K562 (cell line): ENCODE measurements around the gene FN3KRP. TPM values are rescaled to one million over a fixed set of nuclear protein-coding genes. Genes with fewer than 3 reads are reported as not detected.

ENCODE experiments used
- COPS2 ChIP-seq: fragments of 450-650 bp; conservative IDR thresholded peaks from 2 replicates; pipeline ENCODE4 v1.6.1; 2016; ENCODE audit warnings: mild to moderate bottlenecking, moderate library complexity
- FOXK1 ChIP-seq: sonication (generic); formaldehyde crosslinking; IDR thresholded peaks from 2 replicates; pipeline ENCODE4 v1.8.0; 2022; ENCODE audit warnings: missing genetic modification reagents, mild to moderate bottlenecking, borderline replicate concordance
- MCM5 ChIP-seq: fragments of 450-650 bp; IDR thresholded peaks from 2 replicates; pipeline ENCODE4 v1.6.1; 2016; ENCODE audit warnings: low read depth
- PRMT5 ChIP-seq: sonication (generic); formaldehyde crosslinking; IDR thresholded peaks from 2 replicates; pipeline ENCODE4 v1.5.0; 2020; ENCODE audit warnings: missing genetic modification reagents
- RBM17 ChIP-seq: fragments of 200-400 bp; formaldehyde crosslinking; IDR thresholded peaks from 2 replicates; pipeline ENCODE4 v1.6.1; 2017; ENCODE audit warnings: low read depth, mild to moderate bottlenecking, low read length, borderline replicate concordance
- TAF9B ChIP-seq: fragments of 450-650 bp; IDR thresholded peaks from 2 replicates; pipeline ENCODE4 v1.6.1; 2018; ENCODE audit warnings: mild to moderate bottlenecking; ENCODE audit not compliant: partially characterized antibody
- ZFX ChIP-seq: sonication (generic); formaldehyde crosslinking; IDR thresholded peaks from 2 replicates; pipeline ENCODE4 v1.8.0; 2022; ENCODE audit warnings: mild to moderate bottlenecking, missing genetic modification reagents, moderate library complexity
- ZKSCAN8 ChIP-seq: fragments of 200-800 bp; sonication (Bioruptor generic); IDR thresholded peaks from 2 replicates; pipeline ENCODE4 v1.6.1; 2016; ENCODE audit warnings: missing genetic modification characterization, missing compliant biosample characterization
- ZNF436 ChIP-seq: fragments of 250-450, 450-650 bp; sonication (Bioruptor Pico); formaldehyde crosslinking; IDR thresholded peaks from 2 replicates; pipeline ENCODE4 v1.7.0; 2020; ENCODE audit warnings: mild to moderate bottlenecking
- ZNF830 ChIP-seq: fragments of 250-450 bp; sonication (Bioruptor Pico); IDR thresholded peaks from 2 replicates; pipeline ENCODE4 v1.5.0; 2021; ENCODE audit warnings: mild to moderate bottlenecking
- polyA plus RNA-seq, 8 experiments: library from polyadenylated mRNA; depleted of rRNA in 4 of 8; stranded (reverse) in 5 of 8; unstranded in 3 of 8; fragments of >200 nt; fragmentation: Nextera tagmentation in 2 of 8; fragmentation: Illumina TruSeq in 1 of 8; extraction: Ambion mirVana in 2 of 8; extraction: Trizol in 1 of 8; gene quantifications; 2 replicates each; pipeline versions ENCODE4 v1.2.1 to v1.2.3, GENCODE V29; 2011 to 2014; ENCODE audit warnings: inconsistent platforms in 1 of 8, missing spikeins in 1 of 8
- total RNA-seq, 7 experiments: library from RNA; depleted of rRNA in 6 of 7; stranded (reverse); fragments of >200 nt in 6 of 7; fragmentation: Illumina TruSeq in 2 of 7; extraction: Trizol in 2 of 7; gene quantifications; 2 replicates each; pipeline versions ENCODE4 v1.2.1 to v1.2.3, GENCODE V29; 2011 to 2021; ENCODE audit warnings: low replicate concordance in 1 of 7
- TF ChIP-seq, protein P1 (sequence below): fragments of 200-600 bp; sonication (generic); IDR thresholded peaks from one replicate; pipeline ENCODE4 v1.6.1; 2012; ENCODE audit warnings: mild to moderate bottlenecking, low read depth, low read length, inconsistent platforms
- TF ChIP-seq, protein P2 (sequence below), 3 experiments: fragments of 200-800 bp in 1 of 3; fragments of 250-450 bp in 1 of 3; fragments of 450-650 bp in 1 of 3; sonication (Bioruptor Pico) in 1 of 3; sonication (Bioruptor generic) in 1 of 3; formaldehyde crosslinking in 1 of 3; IDR thresholded peaks; 2 replicates each; pipeline versions ENCODE4 v1.6.1 to v1.8.0; 2016 to 2022; ENCODE audit warnings: mild to moderate bottlenecking in 2 of 3, missing genetic modification characterization in 2 of 3, missing compliant biosample characterization in 1 of 3, moderate library complexity in 1 of 3

FN3KRP gene
- total and polyA plus RNA-seq, 9 of the 15 experiments (the other 6 are each of a cell fraction or from before 2014, with no cell fraction given), result 2.0 to 32.1 (median 24.9) TPM

DNA sequence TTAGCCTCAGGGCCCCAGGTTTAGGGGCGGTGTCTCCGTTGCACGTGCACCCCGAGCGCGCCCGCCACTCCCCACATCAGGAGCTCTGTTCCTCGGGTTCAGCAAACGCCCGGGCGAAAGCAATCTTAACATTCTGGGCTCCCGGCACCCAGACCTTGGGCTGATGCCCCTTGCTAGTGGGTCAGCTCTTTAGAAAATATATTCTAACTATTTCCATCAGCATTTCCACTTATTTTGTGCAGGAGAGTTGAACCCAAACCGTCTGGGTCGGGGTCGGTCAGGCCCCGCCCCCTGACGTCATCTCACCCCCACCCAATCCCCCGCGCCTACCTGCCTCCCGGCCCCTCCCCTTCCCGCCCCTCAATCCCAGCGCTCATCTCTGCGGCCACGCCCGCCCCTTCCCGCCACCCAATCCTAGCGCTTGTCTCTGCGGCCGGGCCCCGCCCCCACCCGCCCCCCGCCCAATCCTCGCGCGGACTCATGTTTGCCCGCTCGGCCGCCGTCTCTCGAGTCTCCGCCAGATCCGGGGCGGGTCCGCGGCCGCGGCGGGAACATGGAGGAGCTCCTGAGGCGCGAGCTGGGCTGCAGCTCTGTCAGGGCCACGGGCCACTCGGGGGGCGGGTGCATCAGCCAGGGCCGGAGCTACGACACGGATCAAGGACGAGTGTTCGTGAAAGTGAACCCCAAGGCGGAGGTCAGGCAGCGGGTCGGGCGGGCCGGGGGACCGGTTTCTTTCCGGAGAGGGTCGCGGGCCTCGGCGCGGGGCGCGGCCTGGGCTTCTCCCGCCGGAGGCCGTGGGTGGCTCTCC is at the start of gene FN3KRP (continued):
- TF ChIP-seq, protein P1, sequence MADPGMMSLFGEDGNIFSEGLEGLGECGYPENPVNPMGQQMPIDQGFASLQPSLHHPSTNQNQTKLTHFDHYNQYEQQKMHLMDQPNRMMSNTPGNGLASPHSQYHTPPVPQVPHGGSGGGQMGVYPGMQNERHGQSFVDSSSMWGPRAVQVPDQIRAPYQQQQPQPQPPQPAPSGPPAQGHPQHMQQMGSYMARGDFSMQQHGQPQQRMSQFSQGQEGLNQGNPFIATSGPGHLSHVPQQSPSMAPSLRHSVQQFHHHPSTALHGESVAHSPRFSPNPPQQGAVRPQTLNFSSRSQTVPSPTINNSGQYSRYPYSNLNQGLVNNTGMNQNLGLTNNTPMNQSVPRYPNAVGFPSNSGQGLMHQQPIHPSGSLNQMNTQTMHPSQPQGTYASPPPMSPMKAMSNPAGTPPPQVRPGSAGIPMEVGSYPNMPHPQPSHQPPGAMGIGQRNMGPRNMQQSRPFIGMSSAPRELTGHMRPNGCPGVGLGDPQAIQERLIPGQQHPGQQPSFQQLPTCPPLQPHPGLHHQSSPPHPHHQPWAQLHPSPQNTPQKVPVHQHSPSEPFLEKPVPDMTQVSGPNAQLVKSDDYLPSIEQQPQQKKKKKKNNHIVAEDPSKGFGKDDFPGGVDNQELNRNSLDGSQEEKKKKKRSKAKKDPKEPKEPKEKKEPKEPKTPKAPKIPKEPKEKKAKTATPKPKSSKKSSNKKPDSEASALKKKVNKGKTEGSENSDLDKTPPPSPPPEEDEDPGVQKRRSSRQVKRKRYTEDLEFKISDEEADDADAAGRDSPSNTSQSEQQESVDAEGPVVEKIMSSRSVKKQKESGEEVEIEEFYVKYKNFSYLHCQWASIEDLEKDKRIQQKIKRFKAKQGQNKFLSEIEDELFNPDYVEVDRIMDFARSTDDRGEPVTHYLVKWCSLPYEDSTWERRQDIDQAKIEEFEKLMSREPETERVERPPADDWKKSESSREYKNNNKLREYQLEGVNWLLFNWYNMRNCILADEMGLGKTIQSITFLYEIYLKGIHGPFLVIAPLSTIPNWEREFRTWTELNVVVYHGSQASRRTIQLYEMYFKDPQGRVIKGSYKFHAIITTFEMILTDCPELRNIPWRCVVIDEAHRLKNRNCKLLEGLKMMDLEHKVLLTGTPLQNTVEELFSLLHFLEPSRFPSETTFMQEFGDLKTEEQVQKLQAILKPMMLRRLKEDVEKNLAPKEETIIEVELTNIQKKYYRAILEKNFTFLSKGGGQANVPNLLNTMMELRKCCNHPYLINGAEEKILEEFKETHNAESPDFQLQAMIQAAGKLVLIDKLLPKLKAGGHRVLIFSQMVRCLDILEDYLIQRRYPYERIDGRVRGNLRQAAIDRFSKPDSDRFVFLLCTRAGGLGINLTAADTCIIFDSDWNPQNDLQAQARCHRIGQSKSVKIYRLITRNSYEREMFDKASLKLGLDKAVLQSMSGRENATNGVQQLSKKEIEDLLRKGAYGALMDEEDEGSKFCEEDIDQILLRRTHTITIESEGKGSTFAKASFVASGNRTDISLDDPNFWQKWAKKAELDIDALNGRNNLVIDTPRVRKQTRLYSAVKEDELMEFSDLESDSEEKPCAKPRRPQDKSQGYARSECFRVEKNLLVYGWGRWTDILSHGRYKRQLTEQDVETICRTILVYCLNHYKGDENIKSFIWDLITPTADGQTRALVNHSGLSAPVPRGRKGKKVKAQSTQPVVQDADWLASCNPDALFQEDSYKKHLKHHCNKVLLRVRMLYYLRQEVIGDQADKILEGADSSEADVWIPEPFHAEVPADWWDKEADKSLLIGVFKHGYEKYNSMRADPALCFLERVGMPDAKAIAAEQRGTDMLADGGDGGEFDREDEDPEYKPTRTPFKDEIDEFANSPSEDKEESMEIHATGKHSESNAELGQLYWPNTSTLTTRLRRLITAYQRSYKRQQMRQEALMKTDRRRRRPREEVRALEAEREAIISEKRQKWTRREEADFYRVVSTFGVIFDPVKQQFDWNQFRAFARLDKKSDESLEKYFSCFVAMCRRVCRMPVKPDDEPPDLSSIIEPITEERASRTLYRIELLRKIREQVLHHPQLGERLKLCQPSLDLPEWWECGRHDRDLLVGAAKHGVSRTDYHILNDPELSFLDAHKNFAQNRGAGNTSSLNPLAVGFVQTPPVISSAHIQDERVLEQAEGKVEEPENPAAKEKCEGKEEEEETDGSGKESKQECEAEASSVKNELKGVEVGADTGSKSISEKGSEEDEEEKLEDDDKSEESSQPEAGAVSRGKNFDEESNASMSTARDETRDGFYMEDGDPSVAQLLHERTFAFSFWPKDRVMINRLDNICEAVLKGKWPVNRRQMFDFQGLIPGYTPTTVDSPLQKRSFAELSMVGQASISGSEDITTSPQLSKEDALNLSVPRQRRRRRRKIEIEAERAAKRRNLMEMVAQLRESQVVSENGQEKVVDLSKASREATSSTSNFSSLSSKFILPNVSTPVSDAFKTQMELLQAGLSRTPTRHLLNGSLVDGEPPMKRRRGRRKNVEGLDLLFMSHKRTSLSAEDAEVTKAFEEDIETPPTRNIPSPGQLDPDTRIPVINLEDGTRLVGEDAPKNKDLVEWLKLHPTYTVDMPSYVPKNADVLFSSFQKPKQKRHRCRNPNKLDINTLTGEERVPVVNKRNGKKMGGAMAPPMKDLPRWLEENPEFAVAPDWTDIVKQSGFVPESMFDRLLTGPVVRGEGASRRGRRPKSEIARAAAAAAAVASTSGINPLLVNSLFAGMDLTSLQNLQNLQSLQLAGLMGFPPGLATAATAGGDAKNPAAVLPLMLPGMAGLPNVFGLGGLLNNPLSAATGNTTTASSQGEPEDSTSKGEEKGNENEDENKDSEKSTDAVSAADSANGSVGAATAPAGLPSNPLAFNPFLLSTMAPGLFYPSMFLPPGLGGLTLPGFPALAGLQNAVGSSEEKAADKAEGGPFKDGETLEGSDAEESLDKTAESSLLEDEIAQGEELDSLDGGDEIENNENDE, result no peak
- TF ChIP-seq, protein P2, sequence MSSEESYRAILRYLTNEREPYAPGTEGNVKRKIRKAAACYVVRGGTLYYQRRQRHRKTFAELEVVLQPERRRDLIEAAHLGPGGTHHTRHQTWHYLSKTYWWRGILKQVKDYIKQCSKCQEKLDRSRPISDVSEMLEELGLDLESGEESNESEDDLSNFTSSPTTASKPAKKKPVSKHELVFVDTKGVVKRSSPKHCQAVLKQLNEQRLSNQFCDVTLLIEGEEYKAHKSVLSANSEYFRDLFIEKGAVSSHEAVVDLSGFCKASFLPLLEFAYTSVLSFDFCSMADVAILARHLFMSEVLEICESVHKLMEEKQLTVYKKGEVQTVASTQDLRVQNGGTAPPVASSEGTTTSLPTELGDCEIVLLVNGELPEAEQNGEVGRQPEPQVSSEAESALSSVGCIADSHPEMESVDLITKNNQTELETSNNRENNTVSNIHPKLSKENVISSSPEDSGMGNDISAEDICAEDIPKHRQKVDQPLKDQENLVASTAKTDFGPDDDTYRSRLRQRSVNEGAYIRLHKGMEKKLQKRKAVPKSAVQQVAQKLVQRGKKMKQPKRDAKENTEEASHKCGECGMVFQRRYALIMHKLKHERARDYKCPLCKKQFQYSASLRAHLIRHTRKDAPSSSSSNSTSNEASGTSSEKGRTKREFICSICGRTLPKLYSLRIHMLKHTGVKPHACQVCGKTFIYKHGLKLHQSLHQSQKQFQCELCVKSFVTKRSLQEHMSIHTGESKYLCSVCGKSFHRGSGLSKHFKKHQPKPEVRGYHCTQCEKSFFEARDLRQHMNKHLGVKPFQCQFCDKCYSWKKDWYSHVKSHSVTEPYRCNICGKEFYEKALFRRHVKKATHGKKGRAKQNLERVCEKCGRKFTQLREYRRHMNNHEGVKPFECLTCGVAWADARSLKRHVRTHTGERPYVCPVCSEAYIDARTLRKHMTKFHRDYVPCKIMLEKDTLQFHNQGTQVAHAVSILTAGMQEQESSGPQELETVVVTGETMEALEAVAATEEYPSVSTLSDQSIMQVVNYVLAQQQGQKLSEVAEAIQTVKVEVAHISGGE (CRISPR knock-in tag; IDR thresholded peaks at IDR 0.05), result peak in 1 of 3 experiments; percentile 46; a peak in 1 of 6 replicates
- TF ChIP-seq ZNF830 (CRISPR knock-in tag) (0 out of 2 replicates have a peak, but pooled peaks have one; percentile 21), TAF9B (no peak), ZKSCAN8 (no peak), MCM5 (no peak), PRMT5 (CRISPR knock-in tag) (no peak), ZNF436 (CRISPR knock-in tag) (no peak), RBM17 (no peak), ZFX (peak; percentile 61; the same call in 1 of the 2 replicates), COPS2 (no peak), FOXK1 (CRISPR knock-in tag) (no peak)
